Suprapubic skin (tissue), 4 donors: ENCODE measurements around the gene UGT3A2. TPM values are rescaled to one million over a fixed set of nuclear protein-coding genes. Genes with fewer than 3 reads are reported as not detected.

ENCODE experiments used
- DNase-seq, 2 donors: peaks; one replicate each; pipeline ENCODE4 v3.0.0-alpha.2; 2019; ENCODE audit warnings: low spot score in 2 of 2
- H3K27ac ChIP-seq: fragments of 200-600 bp; sonication (generic); one replicate; pipeline ENCODE4 v1.5.1; 2019
- H3K27me3 ChIP-seq: fragments of 200-600 bp; sonication (generic); one replicate; pipeline ENCODE4 v1.5.1; 2019
- H3K36me3 ChIP-seq: fragments of 200-600 bp; sonication (generic); one replicate; pipeline ENCODE4 v1.5.1; 2019
- H3K4me1 ChIP-seq: fragments of 200-600 bp; sonication (generic); one replicate; pipeline ENCODE4 v1.5.1; 2019
- H3K4me3 ChIP-seq: fragments of 200-600 bp; sonication (generic); one replicate; pipeline ENCODE4 v1.5.1; 2019; ENCODE audit warnings: mild to moderate bottlenecking
- H3K9me3 ChIP-seq: fragments of 200-600 bp; sonication (generic); one replicate; pipeline ENCODE4 v1.5.1; 2019
- CTCF ChIP-seq, 2 donors: fragments of 200-600 bp in 1 of 2; fragments of 450-650 bp in 1 of 2; sonication (generic) in 1 of 2; IDR thresholded peaks; one replicate each; pipeline ENCODE4 v1.5.1; 2016 to 2019; ENCODE audit warnings: antibody characterized with exemption in 2 of 2, mild to moderate bottlenecking in 1 of 2, moderate library complexity in 1 of 2
- EP300 ChIP-seq: sonication (generic); formaldehyde crosslinking; IDR thresholded peaks from one replicate; pipeline ENCODE4 v1.6.1; 2017; ENCODE audit warnings: antibody characterized with exemption
- POLR2A ChIP-seq, 2 donors: fragments of 450-650 bp; IDR thresholded peaks; one replicate each; pipeline ENCODE4 v1.6.1; 2017; ENCODE audit warnings: antibody characterized with exemption in 2 of 2, mild to moderate bottlenecking in 2 of 2, moderate library complexity in 2 of 2
- POLR2AphosphoS5 ChIP-seq, 3 donors: sonication (generic); formaldehyde crosslinking; IDR thresholded peaks; one replicate each; pipeline ENCODE4 v1.6.1; 2017; ENCODE audit warnings: antibody characterized with exemption in 3 of 3
- WGBS: methylation state at CpG from one replicate; pipeline ENCODE4 v1.1.5; 2018; 5-methylcytosine and 5-hydroxymethylcytosine counted together
- total RNA-seq, 4 donors: library from RNA; depleted of rRNA; stranded (reverse); fragments of >200 nt; gene quantifications; one replicate each; pipeline ENCODE4 v1.1.0, GENCODE V29; 2016

The UGT3A2 gene
- total RNA-seq, 4 donors from 2014 or later: 5.7 to 17.8 (median 7.8) TPM; not detected in 1

GRCh38 chr5:36033486-36033885 lies 33.2 kb downstream of the UGT3A2 start:
- no peak overlapping the region for H3K4me3 ChIP-seq
- no peak overlapping the region for H3K27ac ChIP-seq
- H3K36me3 ChIP-seq: no peaks in the 10 kb centered on the region
- TF ChIP-seq POLR2AphosphoS5 (IDR thresholded peaks at IDR 0.05) (no peak), CTCF (IDR thresholded peaks at IDR 0.05) (no peak), EP300 (no peak)
- no peaks in the 10 kb centered on the region for H3K27me3 ChIP-seq
- no peaks in the 10 kb centered on the region for H3K4me1 ChIP-seq
- WGBS: 72% methylated on average over 1 of the region's 1 CpG
- DNase-seq: no peak
- no peaks in the 10 kb centered on the region for H3K9me3 ChIP-seq

GRCh38 chr5:36033047-36033446 lies 33.6 kb downstream of the UGT3A2 start:
- Histone ChIP-seq H3K9me3 (no peaks in the 10 kb centered on the region), H3K4me1 (no peaks in the 10 kb centered on the region), H3K4me3 (no peak overlapping the region), H3K27me3 (no peaks in the 10 kb centered on the region), H3K27ac (no peak overlapping the region), H3K36me3 (no peaks in the 10 kb centered on the region)
- DNase-seq: no peak
- TF ChIP-seq EP300 (no peak), CTCF (IDR thresholded peaks at IDR 0.05) (no peak), POLR2A (IDR thresholded peaks at IDR 0.05) (no peak), POLR2AphosphoS5 (IDR thresholded peaks at IDR 0.05) (no peak)

- Histone ChIP-seq H3K36me3 (no peaks in the 10 kb centered on the region), H3K27ac (no peak overlapping the region), H3K9me3 (no peaks in the 10 kb centered on the region), H3K27me3 (no peaks in the 10 kb centered on the region), H3K4me1 (no peaks in the 10 kb centered on the region), H3K4me3 (no peak overlapping the region)
- WGBS: 90% methylated on average over 6 of the region's 6 CpGs
- no peak for DNase-seq
- TF ChIP-seq CTCF (IDR thresholded peaks at IDR 0.05) (no peak), EP300 (no peak), POLR2AphosphoS5 (IDR thresholded peaks at IDR 0.05) (no peak), POLR2A (IDR thresholded peaks at IDR 0.05) (no peak)
Observed at GRCh38 chr5:36031223-36031622, 35.5 kb downstream of the UGT3A2 start.

GRCh38 chr5:36029914-36030313 lies 36.8 kb downstream of the UGT3A2 start:
- H3K27ac ChIP-seq: no peak overlapping the region
- TF ChIP-seq POLR2A (IDR thresholded peaks at IDR 0.05): no peak
- no peak for TF ChIP-seq EP300
- no peak for TF ChIP-seq POLR2AphosphoS5 (IDR thresholded peaks at IDR 0.05)
- no peak for TF ChIP-seq CTCF (IDR thresholded peaks at IDR 0.05)
- no peak for DNase-seq
- H3K36me3 ChIP-seq: no peaks in the 10 kb centered on the region
- 40% methylated on average over 1 of the region's 1 CpG for WGBS
- H3K4me3 ChIP-seq: no peak overlapping the region
- no peaks in the 10 kb centered on the region for H3K27me3 ChIP-seq
- no peaks in the 10 kb centered on the region for H3K9me3 ChIP-seq
- no peaks in the 10 kb centered on the region for H3K4me1 ChIP-seq

- Histone ChIP-seq H3K4me3 (no peak overlapping the region), H3K27ac (no peak overlapping the region), H3K4me1 (no peaks in the 10 kb centered on the region), H3K36me3 (no peaks in the 10 kb centered on the region), H3K9me3 (no peaks in the 10 kb centered on the region), H3K27me3 (no peaks in the 10 kb centered on the region)
- DNase-seq: no peak
- WGBS: 62% methylated on average over 5 of the region's 5 CpGs
- TF ChIP-seq POLR2A (IDR thresholded peaks at IDR 0.05) (no peak), EP300 (no peak), CTCF (IDR thresholded peaks at IDR 0.05) (no peak), POLR2AphosphoS5 (IDR thresholded peaks at IDR 0.05) (no peak)
Observed at GRCh38 chr5:36028816-36029465, 37.7 kb downstream of the UGT3A2 start.
